HG02588 (cell line): ENCODE measurements around the gene PRUNE2.

Source experiments
- ATAC-seq: cut with Tn5 transposase; IDR thresholded peaks from one replicate; pipeline ENCODE4 v1.9.1; 2021; ENCODE audit warnings: mild to moderate bottlenecking, moderate library complexity; ENCODE audit not compliant: unreplicated experiment

PRUNE2 gene

DNA sequence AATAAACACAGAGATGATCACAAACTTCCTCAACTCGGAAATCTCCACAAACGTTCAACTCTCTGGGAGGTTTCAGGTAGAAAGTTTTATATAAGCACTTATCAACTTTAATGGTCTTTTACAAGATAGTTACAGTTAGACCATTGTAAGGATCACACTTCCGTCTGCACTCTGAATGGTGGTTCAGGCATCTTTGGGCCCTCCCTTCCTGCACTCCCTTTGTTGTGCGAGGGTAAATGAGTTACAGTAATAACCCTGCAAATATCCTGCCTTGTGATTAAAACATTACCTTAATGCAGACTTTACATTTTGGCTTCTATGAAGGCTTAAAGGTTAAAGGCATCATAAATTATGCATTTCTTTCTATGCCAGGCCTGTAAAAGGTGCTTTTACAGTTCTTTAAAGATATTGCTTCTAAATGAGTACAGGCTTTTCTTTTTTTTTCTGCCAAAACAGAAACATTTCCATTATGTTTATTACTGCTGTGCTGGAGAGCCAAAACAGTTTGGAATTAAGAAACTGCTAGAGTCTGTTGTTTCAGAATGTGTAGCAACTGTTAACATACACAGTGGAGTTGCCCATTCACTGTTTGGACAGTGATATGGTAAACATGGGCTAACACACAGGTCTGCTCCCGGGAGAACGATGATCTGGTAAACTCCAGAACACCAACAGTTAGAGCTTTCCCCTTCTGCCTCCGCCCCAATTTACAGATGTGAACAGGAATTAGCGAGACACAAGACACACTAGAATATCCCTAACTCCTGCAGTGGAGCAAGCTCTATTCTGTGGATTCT is 1.1 kb downstream of the PRUNE2 start:
- no peak for ATAC-seq

DNA sequence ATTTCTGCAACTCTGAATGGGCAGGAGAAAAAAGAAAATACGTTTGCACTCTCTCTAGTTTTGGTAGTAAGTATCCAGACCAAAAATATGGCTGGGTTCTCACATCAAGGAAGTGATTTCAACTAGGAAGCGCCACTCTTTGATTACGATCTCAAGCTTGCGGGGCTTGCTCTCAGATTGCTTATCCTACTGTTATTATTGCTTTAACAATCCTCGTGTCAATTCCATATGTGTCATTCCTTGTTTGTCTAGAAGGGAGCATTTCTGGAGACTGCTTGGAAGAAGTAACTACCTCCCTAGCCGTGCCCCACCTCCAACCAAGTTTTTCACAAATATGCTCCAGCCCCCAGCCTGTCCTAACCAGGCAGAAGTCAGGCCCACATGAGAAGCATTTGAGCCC is 3.5 kb downstream of the PRUNE2 start:
- ATAC-seq = no peak

DNA sequence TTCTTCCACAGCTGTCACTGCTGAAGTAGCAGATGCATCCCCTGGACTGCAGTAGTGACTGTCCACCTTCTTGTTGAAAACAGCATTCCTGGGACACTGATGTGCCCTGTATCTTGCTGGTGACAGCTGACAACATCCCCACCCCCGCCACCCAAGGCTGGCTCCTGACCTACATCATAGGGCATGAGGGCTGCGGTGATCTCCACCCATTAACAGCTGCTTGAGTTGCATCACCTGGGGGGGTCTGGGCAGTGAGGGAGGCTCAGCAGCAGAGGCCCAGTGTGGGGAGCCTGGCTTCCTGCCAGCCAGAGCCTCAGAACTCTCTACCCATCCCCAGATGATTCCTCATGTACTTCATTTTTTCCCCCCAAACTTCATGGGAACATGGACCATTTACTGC is 4.1 kb downstream of the PRUNE2 start:
- no peak for ATAC-seq

DNA sequence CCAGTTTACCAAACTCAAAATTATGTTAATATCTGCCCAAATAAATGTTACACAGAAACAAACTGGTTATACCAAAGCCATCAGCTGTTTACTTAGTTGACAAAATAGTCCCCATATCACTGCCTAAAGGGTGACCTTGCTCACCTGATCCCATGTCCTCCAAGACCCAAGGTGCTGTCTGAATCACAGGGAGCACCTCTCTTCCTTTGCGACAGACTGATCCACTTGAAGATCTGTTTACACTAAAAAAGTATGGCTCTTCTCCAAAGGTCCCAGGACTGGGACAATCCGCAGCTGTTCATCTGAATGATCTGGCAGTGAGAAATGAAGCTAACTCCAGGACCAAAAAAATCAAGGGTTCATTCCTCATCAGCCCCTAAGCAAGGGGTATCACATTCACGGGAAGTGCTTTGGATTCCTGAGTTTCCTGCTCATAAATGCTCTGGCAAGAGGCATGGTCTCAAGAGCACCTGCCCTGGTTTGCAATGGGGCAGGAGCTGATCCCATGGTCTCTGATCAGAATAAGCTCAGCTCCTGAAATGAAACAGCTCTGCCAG is 5.0 kb downstream of the PRUNE2 start:
- no peak for ATAC-seq

DNA sequence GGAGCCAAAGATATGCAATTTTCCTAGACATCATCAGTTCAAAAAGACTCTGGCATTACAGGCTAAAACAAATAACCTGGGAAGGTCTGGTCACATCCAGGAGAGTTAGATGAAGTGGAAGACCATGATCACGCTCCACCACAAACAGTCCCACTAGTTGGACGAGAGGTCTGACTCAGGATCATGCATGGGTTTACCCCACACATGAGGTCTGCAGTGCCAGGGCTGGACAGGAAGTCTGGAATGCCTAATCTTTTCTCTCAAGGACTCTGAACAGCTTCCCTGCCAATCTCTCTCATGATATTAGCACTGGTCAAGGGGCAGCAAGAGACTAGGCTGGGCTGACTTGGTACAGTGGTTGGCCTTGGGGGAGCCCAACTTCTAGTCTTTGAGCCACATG is 7.1 kb downstream of the PRUNE2 start:
- no peak for ATAC-seq

DNA sequence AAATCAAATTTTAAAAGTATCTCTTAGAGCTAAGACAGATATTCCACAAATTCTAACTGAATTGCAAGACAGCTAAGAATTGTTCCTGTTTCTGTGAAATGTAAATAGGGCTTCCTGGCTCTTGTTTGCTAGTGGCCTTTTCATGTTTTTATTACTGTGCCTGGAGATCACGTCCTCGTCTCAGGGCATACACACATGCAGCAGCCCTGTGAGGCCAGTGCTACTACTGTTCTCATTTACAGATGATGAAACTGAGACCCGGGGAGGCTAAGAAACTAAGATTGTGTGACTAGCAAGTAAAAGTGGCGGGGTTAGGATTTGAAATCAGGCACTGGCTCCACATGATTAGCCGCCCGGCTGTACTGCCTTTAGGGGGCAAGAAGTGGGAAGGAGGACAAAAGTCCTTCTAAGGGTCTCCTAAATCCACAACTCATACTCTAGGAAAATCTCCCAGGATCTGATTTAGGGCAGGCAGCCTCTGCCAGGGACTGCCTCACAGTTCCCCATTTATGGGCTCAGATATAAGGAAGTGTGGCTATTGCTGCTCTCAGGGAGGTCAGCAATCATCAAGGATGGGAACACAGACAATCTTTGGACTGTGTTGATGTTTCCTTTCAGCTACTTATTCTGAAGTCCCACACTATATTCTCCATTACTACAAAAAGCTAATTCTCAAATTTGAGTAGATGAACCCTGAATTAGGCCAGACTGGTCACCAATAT is 7.9 kb downstream of the PRUNE2 start:
- no peak for ATAC-seq

DNA sequence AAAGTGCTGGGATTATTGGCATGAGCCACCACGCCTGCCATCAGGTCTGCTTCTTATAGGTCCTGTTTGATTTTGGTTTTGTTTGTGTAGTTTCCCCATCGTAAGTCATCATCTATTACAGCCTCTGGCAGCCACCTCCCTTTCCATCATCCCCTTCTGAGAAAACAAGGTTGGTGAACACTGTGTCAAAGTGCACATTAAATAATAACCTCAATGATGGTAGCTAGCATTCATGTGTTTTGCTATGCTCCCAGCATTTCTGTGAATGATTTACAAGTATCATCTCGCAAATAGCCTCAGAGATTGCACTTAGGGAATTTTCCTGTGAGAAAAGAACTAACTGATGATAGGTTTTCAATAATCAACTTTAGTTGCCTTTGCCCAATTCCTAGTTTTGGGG is 9.9 kb downstream of the PRUNE2 start:
- ATAC-seq = no peak

DNA sequence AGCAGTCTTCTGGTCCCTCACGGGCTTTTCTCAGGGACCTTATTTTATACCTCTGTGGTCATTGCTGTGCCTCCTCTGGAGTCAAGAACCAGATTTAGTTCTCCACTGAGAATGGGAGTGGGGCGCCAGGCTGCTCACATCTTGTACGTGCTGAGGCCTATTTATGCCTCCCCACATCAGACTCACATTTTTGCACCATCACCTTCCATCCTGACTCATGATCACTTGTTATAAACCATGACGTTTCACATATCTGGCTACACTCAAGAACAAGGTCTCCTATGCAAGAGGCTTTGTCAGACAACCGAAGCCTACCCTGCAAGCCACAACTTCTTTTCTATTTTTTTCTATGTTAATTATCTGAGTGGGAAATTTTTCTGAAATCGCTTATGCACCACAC is 10.7 kb downstream of the PRUNE2 start:
- ATAC-seq = no peak

DNA sequence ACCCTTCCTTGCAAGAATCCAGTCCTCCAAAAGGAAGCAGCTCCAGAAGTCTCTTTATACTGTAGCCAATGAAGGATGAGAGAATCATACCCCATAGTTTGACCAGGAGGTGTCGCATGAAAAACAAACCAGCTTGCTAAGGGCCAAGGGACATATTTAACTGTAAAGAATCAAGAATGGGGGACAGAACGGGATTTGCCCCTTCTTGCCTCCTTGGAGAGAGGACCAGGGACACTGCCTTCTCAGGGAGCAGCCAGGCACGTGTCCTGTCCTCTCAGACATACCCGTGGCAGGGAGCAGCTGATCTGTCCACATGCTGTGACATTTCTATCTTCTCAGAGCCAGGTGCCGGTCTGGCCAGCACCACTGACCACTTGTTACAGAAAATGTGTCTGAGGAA is 11.7 kb downstream of the PRUNE2 start:
- no peak for ATAC-seq

DNA sequence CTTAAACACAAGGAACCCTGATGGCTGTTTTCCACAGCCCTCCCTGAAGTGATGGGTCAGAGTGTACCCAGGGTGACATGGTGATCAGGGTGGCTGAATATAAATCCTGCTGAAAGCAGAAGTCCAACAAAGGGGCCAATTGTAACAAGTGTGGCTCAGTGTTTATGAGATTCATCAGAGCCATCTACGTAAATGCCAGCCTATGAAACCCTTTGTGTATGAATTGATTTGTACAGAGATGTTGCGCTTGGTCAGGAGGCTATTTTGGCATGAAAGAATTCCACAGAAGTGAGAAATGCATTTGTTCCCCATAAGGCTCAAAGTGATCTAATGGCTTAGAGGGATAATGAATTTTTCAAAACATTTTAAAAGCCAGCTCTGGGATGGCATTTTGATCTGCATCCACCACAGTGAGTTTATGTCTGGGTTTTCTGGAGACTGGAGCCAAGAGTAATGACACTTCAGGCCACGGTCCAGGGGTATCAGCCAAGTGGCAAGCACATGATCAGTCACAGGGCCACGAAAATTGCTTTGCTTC is 12.4 kb downstream of the PRUNE2 start:
- ATAC-seq = no peak

DNA sequence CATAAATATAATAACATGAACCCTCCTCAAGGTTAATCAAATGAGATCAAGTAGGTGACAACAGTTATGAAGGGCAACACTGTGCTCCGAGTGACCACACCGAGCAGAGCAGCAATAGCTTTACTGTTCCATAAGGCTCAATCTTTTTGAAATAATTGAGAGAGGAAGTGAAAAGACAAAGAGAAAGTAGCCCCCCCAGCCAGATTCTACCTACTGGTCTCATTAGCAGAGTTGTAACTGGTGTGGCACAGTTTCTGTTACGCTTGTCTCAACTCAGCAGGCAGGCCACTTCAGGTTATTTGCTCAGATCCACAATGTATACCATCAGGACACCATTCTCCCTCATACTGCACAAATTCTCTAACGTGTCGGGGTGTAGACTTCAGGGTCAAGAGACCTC is 14.0 kb downstream of the PRUNE2 start:
- no peak for ATAC-seq

DNA sequence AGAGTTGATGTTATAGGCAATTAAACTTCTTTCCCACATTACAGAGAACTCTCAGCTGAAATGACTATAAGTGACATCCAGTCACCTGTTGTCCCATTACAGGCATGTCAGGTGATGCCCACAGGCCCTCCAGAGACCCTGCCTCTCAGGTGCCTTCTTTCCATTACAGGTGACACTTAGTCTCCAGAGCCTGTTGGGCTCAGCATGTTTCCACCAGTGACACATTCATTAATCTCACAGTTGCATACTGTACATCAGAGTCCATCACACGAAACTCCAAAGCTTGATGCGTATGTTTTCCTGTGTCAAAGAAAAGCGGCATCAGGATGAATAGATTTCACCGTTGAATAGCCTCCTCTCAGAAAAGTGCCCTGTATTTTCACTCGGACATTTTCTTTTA is 14.6 kb downstream of the PRUNE2 start:
- no peak for ATAC-seq

DNA sequence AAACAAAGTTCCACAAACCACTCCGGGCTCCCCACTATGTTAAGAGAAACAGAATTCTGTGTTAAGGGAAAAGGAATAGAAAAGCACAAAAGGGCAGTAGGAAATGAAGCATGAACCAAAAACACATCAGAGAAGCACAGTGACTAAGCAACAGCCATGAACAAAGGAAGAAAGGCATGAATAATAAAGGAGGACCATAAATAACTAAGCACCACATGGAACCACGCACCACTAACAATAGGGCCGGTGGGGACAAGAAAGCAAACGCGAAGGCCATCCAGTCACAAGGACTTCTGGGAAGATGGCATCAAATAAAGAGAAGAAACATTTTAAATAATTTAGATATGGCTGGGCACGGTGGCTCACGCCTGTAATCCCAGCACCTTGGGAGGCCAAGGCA is 18.0 kb downstream of the PRUNE2 start:
- no peak for ATAC-seq

DNA sequence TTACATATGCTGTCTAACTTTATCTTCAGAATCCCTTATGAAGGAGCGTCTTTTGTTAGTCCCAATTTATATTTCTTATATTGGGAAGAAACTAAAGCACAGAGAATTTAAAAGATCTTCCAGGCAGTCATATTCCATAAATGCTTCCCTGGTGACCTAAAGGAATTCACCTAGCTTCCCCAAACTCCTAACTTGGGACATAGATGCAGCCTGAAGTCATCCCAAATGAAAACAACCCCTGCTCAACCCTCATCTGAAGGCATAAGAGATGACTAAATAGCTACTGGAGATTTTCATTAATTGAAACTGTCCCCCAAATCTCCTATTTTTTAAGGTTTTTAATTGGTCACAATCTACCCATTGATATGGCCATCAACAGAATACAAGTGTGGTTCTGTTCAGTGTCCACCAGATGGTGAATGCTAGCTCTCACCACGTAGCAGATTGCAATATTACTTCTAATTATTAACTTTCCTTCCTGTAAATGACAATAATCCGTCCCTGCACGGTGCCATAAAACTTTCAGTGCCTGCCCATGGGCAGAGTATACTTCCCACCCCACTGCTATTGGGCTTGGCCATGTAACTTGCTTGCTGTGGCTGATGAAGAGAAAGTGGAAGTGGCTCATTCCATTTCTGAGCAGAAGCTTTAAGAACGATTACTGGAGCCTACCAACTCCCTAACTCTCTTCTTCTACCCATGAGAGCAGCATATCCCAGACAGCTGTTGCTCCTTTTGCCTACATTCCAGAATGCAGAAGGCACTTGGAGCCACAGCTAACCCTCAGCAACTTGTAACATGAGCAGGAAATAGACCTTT is 18.7 kb downstream of the PRUNE2 start:
- ATAC-seq = peak; percentile 48

DNA sequence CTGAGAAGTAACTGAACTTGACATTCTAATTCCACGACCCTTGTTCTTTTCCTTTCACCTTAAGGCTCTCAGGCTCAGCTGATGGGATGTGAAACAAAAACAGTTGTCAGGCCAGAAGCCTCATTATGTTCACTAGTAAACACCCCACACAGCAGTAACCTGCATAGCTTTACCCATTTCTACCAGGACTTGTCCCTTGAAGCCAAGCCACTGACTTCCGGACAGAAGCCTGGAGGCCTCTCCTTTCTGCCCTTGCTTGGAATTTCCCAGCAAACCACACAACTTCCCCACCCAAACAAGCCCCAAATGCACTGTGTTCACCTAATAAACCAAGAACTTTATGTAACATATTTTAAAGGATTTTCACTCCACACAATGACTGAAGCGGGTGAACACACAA is 19.6 kb downstream of the PRUNE2 start:
- no peak for ATAC-seq

DNA sequence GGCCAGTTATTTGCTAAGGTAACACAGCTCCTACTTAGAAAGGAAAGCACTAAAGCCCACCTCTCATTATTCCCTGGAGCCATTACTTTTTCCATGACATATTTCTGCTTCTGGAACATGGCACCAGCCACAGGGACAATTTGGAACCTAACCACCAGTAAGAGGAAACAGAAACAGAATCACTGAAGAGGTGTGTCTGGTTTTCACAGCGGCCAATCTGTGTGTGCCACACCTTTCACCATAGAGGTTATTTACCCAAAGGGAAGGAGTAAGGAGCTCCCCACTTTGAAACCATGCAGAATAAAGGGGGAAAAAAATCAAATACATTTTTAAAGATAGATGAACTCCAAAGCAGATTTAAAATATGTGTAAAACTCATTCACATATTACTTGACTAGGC is 21.1 kb downstream of the PRUNE2 start:
- ATAC-seq = no peak

DNA sequence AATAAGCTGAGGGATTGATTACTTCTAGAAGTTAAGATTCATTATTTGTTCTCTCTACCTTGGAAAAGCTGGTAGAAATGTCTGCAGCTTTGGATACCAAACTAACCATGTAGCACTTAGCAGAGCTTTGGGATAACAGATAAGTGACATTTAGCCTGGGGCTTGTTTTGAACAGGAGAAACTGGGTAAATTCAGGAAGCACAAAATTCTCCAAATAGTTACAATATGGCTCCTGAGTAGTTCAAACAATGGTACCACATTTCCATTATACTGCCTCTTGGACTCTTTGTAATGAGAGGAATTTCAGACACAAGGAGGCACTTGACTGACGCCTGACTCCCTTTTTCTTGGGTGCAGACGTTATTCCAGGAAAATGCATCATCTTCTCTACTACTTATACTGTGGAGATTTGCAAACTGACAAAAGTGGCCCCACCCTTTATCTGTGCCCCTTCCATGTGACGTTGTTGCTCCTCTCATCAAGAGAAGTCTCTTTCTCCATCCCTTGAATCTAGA is 22.5 kb downstream of the PRUNE2 start:
- ATAC-seq = no peak

DNA sequence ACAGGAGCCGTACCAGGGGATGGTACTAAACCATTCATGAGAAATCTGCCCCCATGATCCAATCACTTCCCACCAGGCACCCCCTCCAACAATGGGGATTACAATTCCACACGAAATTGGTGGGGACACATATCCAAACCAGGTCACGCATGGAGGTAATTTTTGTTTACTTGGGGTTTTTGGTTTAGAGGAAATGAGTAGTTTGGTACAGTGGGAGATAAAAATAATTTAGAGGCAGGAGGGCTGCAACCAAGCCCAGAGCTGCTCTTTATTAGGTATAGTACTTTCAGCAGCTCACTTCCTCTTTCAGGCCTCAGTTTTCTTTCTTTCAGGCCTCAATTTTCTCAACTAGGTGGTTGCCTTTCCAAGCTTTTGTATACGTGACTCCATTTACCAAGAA is 23.2 kb downstream of the PRUNE2 start:
- peak; percentile 68 for ATAC-seq

DNA sequence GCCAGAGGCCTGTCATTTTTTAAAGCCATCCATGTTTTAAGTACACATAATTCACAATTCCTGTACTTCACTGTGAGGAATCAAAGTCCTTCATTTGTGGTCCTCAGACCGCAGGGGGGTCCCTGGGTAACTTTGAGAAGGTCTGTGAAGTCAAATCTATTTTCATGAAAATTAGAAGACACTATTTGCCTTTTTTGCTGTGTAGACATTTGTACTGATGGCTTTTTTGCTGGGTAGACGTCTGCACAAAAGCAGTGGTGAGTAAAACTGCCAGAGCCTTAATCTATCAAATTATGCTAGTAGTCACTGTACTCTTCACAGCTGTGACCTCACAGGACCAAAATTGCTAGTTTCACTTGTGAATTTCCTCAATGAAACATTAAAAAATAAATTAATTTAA is 25.7 kb downstream of the PRUNE2 start:
- ATAC-seq = no peak

DNA sequence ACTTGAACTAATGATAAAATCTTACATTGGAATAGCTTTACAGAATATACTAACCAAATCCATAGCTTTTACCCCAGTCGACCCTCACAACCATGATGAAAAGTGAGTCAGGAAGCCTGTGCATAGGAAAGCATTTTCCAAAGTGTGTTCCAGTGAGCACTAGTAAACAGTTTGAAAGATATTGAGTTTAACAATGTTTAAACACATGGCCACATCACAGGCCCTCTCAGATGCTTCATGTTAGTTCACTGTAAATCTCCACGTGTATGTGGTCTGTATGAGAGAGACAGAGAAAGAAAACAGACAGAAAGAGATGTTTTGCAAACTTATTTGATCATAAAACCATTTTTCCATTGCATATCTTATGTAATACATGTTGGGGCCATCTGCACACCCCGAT is 27.0 kb downstream of the PRUNE2 start:
- no peak for ATAC-seq

DNA sequence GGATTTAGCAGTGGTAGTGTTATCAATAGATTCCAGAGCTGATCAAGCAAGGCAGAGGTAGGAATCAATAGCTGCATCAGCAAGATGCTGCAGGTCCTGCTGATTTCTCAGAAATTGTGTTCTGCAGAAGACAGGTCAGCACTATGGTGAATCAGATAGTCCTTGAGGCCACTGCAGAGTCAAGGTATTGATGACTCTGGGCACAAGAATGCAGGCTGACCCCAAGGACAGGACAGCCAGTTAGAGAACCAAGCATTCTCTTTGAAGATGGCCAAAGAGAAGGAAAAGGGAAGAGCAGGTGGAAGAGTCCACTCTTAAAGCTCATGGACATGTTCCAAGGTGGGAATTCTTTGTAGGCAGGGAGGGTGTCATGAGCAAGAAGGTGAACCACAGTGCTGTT is 28.0 kb downstream of the PRUNE2 start:
- ATAC-seq = no peak
